ENCODE data around the gene CALML6. TPM values are rescaled to one million over a fixed set of nuclear protein-coding genes. Genes with fewer than 3 reads are reported as not detected.

The CALML6 gene
- total and polyA plus RNA-seq, 2 of the 8 experiments (the other 6 are each of a cell fraction or from before 2014, with no cell fraction given): 0.54 to 1.3 TPM

GRCh38 chr1:1940123-1940425 is 25.0 kb downstream of the CALML6 start (continued):
- TF ChIP-seq CHD7 (IDR thresholded peaks at IDR 0.05; ENCODE audit: insufficient replicate concordance, low read length): no peak
- TF ChIP-seq MAX (IDR thresholded peaks at IDR 0.05): no peak
- no peak for TF ChIP-seq GTF2F1 (IDR thresholded peaks at IDR 0.05; ENCODE audit: borderline replicate concordance, low read depth, low read length)
- no peak for TF ChIP-seq CREB1 (IDR thresholded peaks at IDR 0.05)
- no peak for TF ChIP-seq CTBP2 (IDR thresholded peaks at IDR 0.05; ENCODE audit: borderline replicate concordance, insufficient read depth, insufficient read length, low read length)
- no peak for TF ChIP-seq ATF2 (IDR thresholded peaks at IDR 0.05; ENCODE audit: low read length)
- no peak for TF ChIP-seq GABPA (IDR thresholded peaks at IDR 0.05; ENCODE audit: borderline replicate concordance, insufficient read depth, low read length)
- no peak for TF ChIP-seq EP300 (IDR thresholded peaks at IDR 0.05; ENCODE audit: borderline replicate concordance in 1 of 2, low read depth in 2 of 2, low read length in 2 of 2)
- TF ChIP-seq RBBP5 (IDR thresholded peaks at IDR 0.05; ENCODE audit: borderline replicate concordance, low read depth, low read length): no peak
- no peak for TF ChIP-seq EGR1 (IDR thresholded peaks at IDR 0.05; ENCODE audit: borderline replicate concordance, low read depth, low read length)
